ENCODE results near the gene GNPTG. TPM values are rescaled to one million over a fixed set of nuclear protein-coding genes. Genes with fewer than 3 reads are reported as not detected.

The GNPTG gene
- total and polyA plus RNA-seq, 5 donors from 2014 or later, result 43.2 to 51.3 (median 44.5) TPM

DNA sequence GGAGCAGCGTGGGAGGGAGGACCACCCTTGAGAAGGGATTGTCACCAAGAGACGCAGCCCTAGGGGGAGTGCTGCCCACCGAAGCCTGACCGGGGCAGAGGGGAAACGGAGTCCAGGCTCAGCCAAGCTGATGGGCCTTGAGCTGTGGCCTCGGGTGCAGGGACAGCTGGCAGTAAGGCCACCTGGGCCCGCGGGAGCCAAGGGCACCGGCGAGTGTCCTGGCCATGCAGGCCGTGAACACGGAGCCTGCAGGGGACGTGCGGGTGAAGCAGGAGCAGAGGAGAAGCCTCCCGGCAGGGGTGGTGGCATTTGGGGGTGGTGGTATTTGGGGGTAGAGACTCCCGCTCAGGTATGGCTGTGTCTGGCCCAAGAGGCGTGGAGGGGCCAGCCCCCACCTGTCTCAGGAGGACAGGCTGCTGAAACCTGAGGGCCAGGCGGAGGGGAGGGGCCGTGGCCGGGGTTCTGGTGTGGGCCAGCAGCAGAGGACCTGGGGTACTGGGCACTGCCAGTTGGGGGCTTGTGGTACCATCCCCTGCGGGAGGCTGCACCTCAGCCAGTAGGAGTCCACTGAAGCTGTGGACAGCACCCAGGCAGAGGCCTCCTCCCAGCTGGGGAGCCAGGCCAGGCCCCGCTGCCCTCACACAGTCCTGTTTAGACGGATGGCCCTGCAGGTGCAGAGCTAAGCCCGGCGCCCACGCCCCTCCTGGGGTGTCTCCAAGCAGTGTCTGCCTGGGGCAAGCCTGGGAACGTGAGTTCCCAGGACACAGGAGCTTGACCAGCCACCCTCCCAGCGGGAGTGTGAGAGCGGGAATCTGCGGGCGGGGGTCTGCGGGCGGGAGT lies 4.5 kb downstream of the GNPTG start:
- ATAC-seq (ENCODE audit: low read depth in 2 of 2) (no peak), DNase-seq (no peak)
- Histone ChIP-seq H3K36me3 (ENCODE audit: control insufficient read depth, insufficient read depth, low read length) (no peaks in the 10 kb centered on the region), H3K27ac (ENCODE audit: insufficient read depth, low read length, poor library complexity, severe bottlenecking) (no peak overlapping the region), H3K9me3 (ENCODE audit: control insufficient read depth in 2 of 2, low read length in 2 of 2) (no peaks in the 10 kb centered on the region), H3K4me3 (ENCODE audit: low read depth, low read length) (no peak overlapping the region), H3K27me3 (ENCODE audit: control insufficient read depth, insufficient read depth, low read length) (no peaks in the 10 kb centered on the region), H3K4me1 (ENCODE audit: control insufficient read depth, insufficient read depth, low read length, poor library complexity, severe bottlenecking) (peaks cover 12% of the 10 kb centered on the region)
- Mint-ChIP-seq H3K27ac (no peak overlapping the region), H3K27me3 (peaks cover 5% of the 10 kb centered on the region), H3K36me3 (peaks cover 3% of the 10 kb centered on the region), H3K4me1 (peaks cover 0 to 32% (median 19%) of the 10 kb centered on the region in 4 donors), H3K4me3 (peak overlapping the region in 1 of 4 donors; percentile 26), H3K9me3 (peaks cover 0 to 3% (median 0%) of the 10 kb centered on the region in 7 donors)

DNA sequence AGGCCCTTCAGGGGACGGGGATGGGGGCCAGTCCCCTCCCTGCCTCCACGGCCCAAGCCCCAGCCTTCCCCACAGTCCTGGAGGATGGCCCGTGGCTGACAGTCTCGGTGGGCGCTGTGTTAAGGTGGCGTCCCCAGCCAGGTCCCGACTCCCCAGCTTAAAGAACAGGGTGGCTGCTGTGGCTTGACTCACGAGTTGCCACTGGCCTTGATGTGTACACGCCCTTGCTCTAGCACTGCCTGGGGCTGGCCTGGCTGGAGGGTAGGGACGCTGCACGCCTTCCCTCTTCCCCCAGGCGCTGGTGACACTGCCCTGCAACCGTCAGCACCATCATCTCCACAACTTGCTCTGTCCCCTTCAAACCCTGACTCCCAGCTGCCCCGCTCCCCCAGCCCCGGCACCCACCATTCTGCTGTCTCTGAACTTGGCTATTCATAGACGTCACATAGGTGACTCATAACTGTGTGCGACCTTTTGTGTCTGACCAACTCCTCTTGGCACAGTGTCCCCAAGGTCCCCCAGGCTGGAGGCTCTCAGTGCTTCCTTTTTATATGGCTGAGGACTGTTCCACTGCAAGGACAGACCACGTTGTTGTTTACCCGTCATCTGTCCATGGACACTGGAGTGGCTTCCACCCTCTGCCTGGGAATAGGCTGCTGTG lies 6.3 kb downstream of the GNPTG start:
- H3K4me3 ChIP-seq (ENCODE audit: low read depth, low read length), result no peak overlapping the region
- Mint-ChIP-seq H3K4me3 (peak overlapping the region in 2 of 4 donors; percentile 32 to 54), H3K36me3 (peaks cover 3% of the 10 kb centered on the region), H3K27me3 (no peaks in the 10 kb centered on the region), H3K4me1 (peaks cover 0 to 24% (median 15%) of the 10 kb centered on the region in 4 donors), H3K27ac (peak overlapping the region in 1 of 3 donors; percentile 75), H3K9me3 (no peaks in the 10 kb centered on the region)
- no peak overlapping the region for H3K27ac ChIP-seq (ENCODE audit: insufficient read depth, low read length, poor library complexity, severe bottlenecking)
- DNase-seq, result no peak
- H3K36me3 ChIP-seq (ENCODE audit: control insufficient read depth, insufficient read depth, low read length), result peaks cover 16% of the 10 kb centered on the region
- H3K9me3 ChIP-seq (ENCODE audit: control insufficient read depth in 2 of 2, low read length in 2 of 2), result no peaks in the 10 kb centered on the region
- H3K27me3 ChIP-seq (ENCODE audit: control insufficient read depth, insufficient read depth, low read length), result no peaks in the 10 kb centered on the region
- peak in 1 of 2 donors; percentile 8 for ATAC-seq (ENCODE audit: low read depth in 2 of 2)
- no peaks in the 10 kb centered on the region for H3K4me1 ChIP-seq (ENCODE audit: control insufficient read depth, insufficient read depth, low read length, poor library complexity, severe bottlenecking)

- peaks cover 46% of the 10 kb centered on the region for H3K36me3 ChIP-seq (ENCODE audit: control insufficient read depth, insufficient read depth, low read length)
- Mint-ChIP-seq H3K9me3 (no peaks in the 10 kb centered on the region), H3K27ac (no peak overlapping the region), H3K4me3 (no peak overlapping the region), H3K27me3 (no peaks in the 10 kb centered on the region), H3K36me3 (peaks cover 9% of the 10 kb centered on the region), H3K4me1 (peaks cover 4 to 7% (median 5%) of the 10 kb centered on the region in 4 donors)
- no peak for ATAC-seq (ENCODE audit: low read depth in 2 of 2)
- no peak for DNase-seq
- no peak overlapping the region for H3K27ac ChIP-seq (ENCODE audit: insufficient read depth, low read length, poor library complexity, severe bottlenecking)
- H3K27me3 ChIP-seq (ENCODE audit: control insufficient read depth, insufficient read depth, low read length), result no peaks in the 10 kb centered on the region
- no peaks in the 10 kb centered on the region for H3K9me3 ChIP-seq (ENCODE audit: control insufficient read depth in 2 of 2, low read length in 2 of 2)
- no peaks in the 10 kb centered on the region for H3K4me1 ChIP-seq (ENCODE audit: control insufficient read depth, insufficient read depth, low read length, poor library complexity, severe bottlenecking)
- H3K4me3 ChIP-seq (ENCODE audit: low read depth, low read length), result no peak overlapping the region
Measured at GRCh38 chr16:1361685-1362360, 10.1 kb downstream of the GNPTG start.

DNA sequence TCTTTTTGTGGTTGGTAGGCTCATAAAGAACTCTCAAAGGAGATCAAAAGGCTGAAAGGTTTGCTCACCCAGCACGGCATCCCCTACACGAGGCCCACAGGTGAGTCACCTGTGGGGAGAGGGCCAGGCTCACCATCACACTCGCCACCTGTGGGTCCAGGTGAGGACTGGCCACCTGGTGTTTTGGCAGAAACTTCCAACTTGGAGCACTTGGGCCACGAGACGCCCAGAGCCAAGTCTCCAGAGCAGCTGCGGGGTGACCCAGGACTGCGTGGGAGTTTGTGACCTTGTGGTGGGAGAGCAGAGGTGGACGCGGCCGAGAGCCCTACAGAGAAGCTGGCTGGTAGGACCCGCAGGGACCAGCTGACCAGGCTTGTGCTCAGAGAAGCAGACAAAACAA lies 11.1 kb downstream of the GNPTG start:
- Mint-ChIP-seq H3K9me3 (no peaks in the 10 kb centered on the region), H3K4me1 (peaks cover 4 to 7% (median 5%) of the 10 kb centered on the region in 4 donors), H3K4me3 (peak overlapping the region in 1 of 4 donors; percentile 44), H3K27ac (no peak overlapping the region), H3K36me3 (peaks cover 9% of the 10 kb centered on the region), H3K27me3 (no peaks in the 10 kb centered on the region)
- H3K36me3 ChIP-seq (ENCODE audit: control insufficient read depth, insufficient read depth, low read length), result peaks cover 49% of the 10 kb centered on the region
- H3K27ac ChIP-seq (ENCODE audit: insufficient read depth, low read length, poor library complexity, severe bottlenecking), result no peak overlapping the region
- no peaks in the 10 kb centered on the region for H3K4me1 ChIP-seq (ENCODE audit: control insufficient read depth, insufficient read depth, low read length, poor library complexity, severe bottlenecking)
- ATAC-seq (ENCODE audit: low read depth in 2 of 2), result no peak
- H3K27me3 ChIP-seq (ENCODE audit: control insufficient read depth, insufficient read depth, low read length), result no peaks in the 10 kb centered on the region
- DNase-seq, result no peak
- H3K4me3 ChIP-seq (ENCODE audit: low read depth, low read length), result no peak overlapping the region
- H3K9me3 ChIP-seq (ENCODE audit: control insufficient read depth in 2 of 2, low read length in 2 of 2), result no peaks in the 10 kb centered on the region

GRCh38 chr16:1363501-1364041 lies 11.8 kb downstream of the GNPTG start:
- peaks cover 9% of the 10 kb centered on the region for H3K36me3 Mint-ChIP-seq
- ATAC-seq (ENCODE audit: low read depth in 2 of 2), result peak; percentile 84 to 89

GRCh38 chr16:1364510-1364909 lies 12.8 kb downstream of the GNPTG start:
- no peak overlapping the region for H3K4me3 ChIP-seq (ENCODE audit: low read depth, low read length)

More at GRCh38 chr16:1363501-1364041, 11.8 kb downstream of the GNPTG start:
- Mint-ChIP-seq H3K9me3 (no peaks in the 10 kb centered on the region), H3K27ac (peak overlapping the region in 1 of 3 donors; percentile 26), H3K4me3 (peak overlapping the region in 1 of 4 donors; percentile 44), H3K27me3 (no peaks in the 10 kb centered on the region), H3K4me1 (peaks cover 0 to 5% (median 3%) of the 10 kb centered on the region in 4 donors)
- no peaks in the 10 kb centered on the region for H3K27me3 ChIP-seq (ENCODE audit: control insufficient read depth, insufficient read depth, low read length)
- H3K36me3 ChIP-seq (ENCODE audit: control insufficient read depth, insufficient read depth, low read length), result peaks cover 49% of the 10 kb centered on the region
- no peak overlapping the region for H3K27ac ChIP-seq (ENCODE audit: insufficient read depth, low read length, poor library complexity, severe bottlenecking)
- H3K4me3 ChIP-seq (ENCODE audit: low read depth, low read length), result no peak overlapping the region
- DNase-seq, result peak; percentile 42 to 72 (median 62)
- H3K4me1 ChIP-seq (ENCODE audit: control insufficient read depth, insufficient read depth, low read length, poor library complexity, severe bottlenecking), result no peaks in the 10 kb centered on the region
- no peaks in the 10 kb centered on the region for H3K9me3 ChIP-seq (ENCODE audit: control insufficient read depth in 2 of 2, low read length in 2 of 2)

DNA sequence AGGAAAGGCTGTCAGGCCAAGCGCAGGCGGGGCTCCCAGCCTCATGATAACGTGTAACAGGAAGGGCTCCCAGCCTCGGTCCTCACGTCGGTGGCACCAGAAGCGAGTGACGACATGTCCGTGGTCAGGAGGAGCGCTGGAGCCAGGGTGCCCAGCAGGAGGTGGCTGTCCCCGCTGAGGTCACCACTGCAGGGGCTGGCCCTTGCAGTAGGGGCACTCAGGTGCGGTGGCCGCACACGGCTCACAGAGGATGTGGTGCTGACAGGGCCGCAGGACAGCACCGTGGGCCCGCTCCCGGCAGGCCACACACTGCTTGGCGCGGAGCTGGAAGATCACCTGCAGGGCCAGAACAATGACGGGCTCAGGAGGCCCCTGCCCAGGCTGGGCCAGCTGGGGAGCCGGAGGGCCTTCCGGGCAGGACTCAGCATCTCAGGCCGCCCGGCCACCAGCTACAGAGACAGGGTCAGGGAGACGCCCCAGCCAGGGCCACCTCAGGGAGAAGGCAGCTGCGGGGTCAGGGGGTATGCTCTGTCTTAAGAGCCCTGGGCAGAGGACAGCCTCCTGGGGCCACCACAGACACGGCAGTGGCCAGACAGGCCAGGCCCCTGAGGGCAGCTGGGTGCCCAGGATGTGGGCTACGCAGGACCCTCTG lies 14.5 kb downstream of the GNPTG start:
- Mint-ChIP-seq H3K27ac (peak overlapping the region in 1 of 3 donors; percentile 26), H3K4me1 (peaks cover 0 to 5% (median 3%) of the 10 kb centered on the region in 4 donors), H3K4me3 (peak overlapping the region in 1 of 4 donors; percentile 21), H3K36me3 (peaks cover 9% of the 10 kb centered on the region), H3K9me3 (no peaks in the 10 kb centered on the region), H3K27me3 (no peaks in the 10 kb centered on the region)
- ATAC-seq (ENCODE audit: low read depth in 2 of 2) (no peak), DNase-seq (no peak)
- no peak overlapping the region for H3K27ac ChIP-seq (ENCODE audit: insufficient read depth, low read length, poor library complexity, severe bottlenecking)
- H3K36me3 ChIP-seq (ENCODE audit: control insufficient read depth, insufficient read depth, low read length), result peaks cover 56% of the 10 kb centered on the region
- no peak overlapping the region for H3K4me3 ChIP-seq (ENCODE audit: low read depth, low read length)
- H3K4me1 ChIP-seq (ENCODE audit: control insufficient read depth, insufficient read depth, low read length, poor library complexity, severe bottlenecking), result no peaks in the 10 kb centered on the region
- no peaks in the 10 kb centered on the region for H3K27me3 ChIP-seq (ENCODE audit: control insufficient read depth, insufficient read depth, low read length)
- no peaks in the 10 kb centered on the region for H3K9me3 ChIP-seq (ENCODE audit: control insufficient read depth in 2 of 2, low read length in 2 of 2)

More at GRCh38 chr16:1364510-1364909, 12.8 kb downstream of the GNPTG start:
- Mint-ChIP-seq H3K4me3 (no peak overlapping the region), H3K9me3 (no peaks in the 10 kb centered on the region), H3K27me3 (no peaks in the 10 kb centered on the region), H3K27ac (no peak overlapping the region), H3K4me1 (peaks cover 0 to 5% (median 3%) of the 10 kb centered on the region in 4 donors), H3K36me3 (peaks cover 9% of the 10 kb centered on the region)
- Histone ChIP-seq H3K27me3 (ENCODE audit: control insufficient read depth, insufficient read depth, low read length) (no peaks in the 10 kb centered on the region), H3K36me3 (ENCODE audit: control insufficient read depth, insufficient read depth, low read length) (peaks cover 53% of the 10 kb centered on the region), H3K27ac (ENCODE audit: insufficient read depth, low read length, poor library complexity, severe bottlenecking) (no peak overlapping the region), H3K9me3 (ENCODE audit: control insufficient read depth in 2 of 2, low read length in 2 of 2) (no peaks in the 10 kb centered on the region), H3K4me1 (ENCODE audit: control insufficient read depth, insufficient read depth, low read length, poor library complexity, severe bottlenecking) (no peaks in the 10 kb centered on the region)
- DNase-seq, result no peak
- ATAC-seq (ENCODE audit: low read depth in 2 of 2), result no peak
